Measurements from ENCODE around the gene PRKCH.

PRKCH gene

DNA sequence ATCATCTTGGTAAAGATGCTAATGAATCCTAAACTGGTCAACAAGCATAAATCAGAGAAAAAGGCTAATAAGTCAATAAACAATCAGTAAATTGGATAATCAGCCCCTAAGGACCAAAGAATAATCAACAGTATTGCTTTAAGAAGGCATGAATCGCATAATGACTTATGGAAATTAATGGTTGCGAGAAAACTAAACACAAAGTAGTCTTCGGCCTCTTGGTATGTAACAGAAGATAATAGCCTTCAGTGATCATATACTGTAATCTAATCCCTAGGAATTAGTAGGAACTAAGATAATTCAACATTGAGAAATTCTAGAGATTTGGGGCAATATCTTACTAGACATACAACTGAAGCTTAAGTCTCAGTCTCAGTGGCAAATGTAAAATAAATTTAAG is 122.1 kb downstream of the PRKCH start:
- ATAC-seq: no peak
- TF ChIP-seq ZNF8 (CRISPR knock-in tag; IDR thresholded peaks at IDR 0.05) (no peak), SNAI2 (CRISPR knock-in tag; IDR thresholded peaks at IDR 0.05) (no peak), ZC3H10 (CRISPR knock-in tag; IDR thresholded peaks at IDR 0.05) (no peak), TOX (CRISPR knock-in tag; IDR thresholded peaks at IDR 0.05; ENCODE audit: borderline replicate concordance) (no peak), ARNTL (CRISPR knock-in tag; IDR thresholded peaks at IDR 0.05; ENCODE audit: borderline replicate concordance, low read depth) (no peak)
- TF ChIP-seq, protein P1, sequence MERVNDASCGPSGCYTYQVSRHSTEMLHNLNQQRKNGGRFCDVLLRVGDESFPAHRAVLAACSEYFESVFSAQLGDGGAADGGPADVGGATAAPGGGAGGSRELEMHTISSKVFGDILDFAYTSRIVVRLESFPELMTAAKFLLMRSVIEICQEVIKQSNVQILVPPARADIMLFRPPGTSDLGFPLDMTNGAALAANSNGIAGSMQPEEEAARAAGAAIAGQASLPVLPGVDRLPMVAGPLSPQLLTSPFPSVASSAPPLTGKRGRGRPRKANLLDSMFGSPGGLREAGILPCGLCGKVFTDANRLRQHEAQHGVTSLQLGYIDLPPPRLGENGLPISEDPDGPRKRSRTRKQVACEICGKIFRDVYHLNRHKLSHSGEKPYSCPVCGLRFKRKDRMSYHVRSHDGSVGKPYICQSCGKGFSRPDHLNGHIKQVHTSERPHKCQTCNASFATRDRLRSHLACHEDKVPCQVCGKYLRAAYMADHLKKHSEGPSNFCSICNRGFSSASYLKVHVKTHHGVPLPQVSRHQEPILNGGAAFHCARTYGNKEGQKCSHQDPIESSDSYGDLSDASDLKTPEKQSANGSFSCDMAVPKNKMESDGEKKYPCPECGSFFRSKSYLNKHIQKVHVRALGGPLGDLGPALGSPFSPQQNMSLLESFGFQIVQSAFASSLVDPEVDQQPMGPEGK (CRISPR knock-in tag; IDR thresholded peaks at IDR 0.05; ENCODE audit: borderline replicate concordance): no peak
- TF ChIP-seq, protein P2, sequence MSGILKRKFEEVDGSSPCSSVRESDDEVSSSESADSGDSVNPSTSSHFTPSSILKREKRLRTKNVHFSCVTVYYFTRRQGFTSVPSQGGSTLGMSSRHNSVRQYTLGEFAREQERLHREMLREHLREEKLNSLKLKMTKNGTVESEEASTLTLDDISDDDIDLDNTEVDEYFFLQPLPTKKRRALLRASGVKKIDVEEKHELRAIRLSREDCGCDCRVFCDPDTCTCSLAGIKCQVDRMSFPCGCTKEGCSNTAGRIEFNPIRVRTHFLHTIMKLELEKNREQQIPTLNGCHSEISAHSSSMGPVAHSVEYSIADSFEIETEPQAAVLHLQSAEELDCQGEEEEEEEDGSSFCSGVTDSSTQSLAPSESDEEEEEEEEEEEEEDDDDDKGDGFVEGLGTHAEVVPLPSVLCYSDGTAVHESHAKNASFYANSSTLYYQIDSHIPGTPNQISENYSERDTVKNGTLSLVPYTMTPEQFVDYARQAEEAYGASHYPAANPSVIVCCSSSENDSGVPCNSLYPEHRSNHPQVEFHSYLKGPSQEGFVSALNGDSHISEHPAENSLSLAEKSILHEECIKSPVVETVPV (CRISPR knock-in tag; IDR thresholded peaks at IDR 0.05): no peak

DNA sequence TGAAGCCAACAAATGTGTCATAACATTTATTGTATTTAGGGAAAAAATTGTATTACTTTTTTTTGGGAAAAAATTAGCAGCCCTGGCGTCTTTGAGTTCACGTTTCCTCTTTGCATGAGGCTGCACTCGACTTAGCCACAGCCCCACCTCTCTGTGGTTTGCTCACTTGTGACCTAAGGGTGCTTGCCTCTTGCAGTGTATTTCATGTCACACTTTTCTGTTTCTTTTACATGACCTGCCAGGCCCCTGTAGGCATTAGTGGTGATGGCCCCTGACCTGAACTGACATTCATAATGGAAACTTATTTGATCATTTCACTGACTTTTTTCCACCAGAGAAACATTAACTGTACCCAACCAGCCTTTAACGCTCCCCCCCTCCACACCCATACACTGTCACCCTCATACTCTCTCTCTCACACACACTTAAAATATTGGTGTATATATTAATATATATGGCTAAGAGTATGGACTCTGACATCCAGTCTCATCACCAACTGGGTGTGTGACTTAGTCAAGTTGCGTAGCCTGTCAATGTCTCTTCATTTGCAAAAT is 122.9 kb downstream of the PRKCH start:
- ATAC-seq: no peak
- TF ChIP-seq ZC3H10 (CRISPR knock-in tag; IDR thresholded peaks at IDR 0.05): no peak
- TF ChIP-seq ZNF565 (CRISPR knock-in tag; conservative IDR thresholded peaks at IDR 0.05; ENCODE audit: low read depth): no peak
- TF ChIP-seq ARNTL (CRISPR knock-in tag; IDR thresholded peaks at IDR 0.05; ENCODE audit: borderline replicate concordance, low read depth): no peak
- TF ChIP-seq TCF4 (CRISPR knock-in tag; IDR thresholded peaks at IDR 0.05; ENCODE audit: borderline replicate concordance): no peak
- no peak for TF ChIP-seq CSDC2 (CRISPR knock-in tag; IDR thresholded peaks at IDR 0.05)
- TF ChIP-seq, protein P1 (CRISPR knock-in tag; IDR thresholded peaks at IDR 0.05; ENCODE audit: borderline replicate concordance): no peak
- no peak for TF ChIP-seq RARB (CRISPR knock-in tag; IDR thresholded peaks at IDR 0.05)
- TF ChIP-seq, protein P2 (CRISPR knock-in tag; IDR thresholded peaks at IDR 0.05): no peak
- no peak for TF ChIP-seq ZNF8 (CRISPR knock-in tag; IDR thresholded peaks at IDR 0.05)
- TF ChIP-seq TOX (CRISPR knock-in tag; IDR thresholded peaks at IDR 0.05; ENCODE audit: borderline replicate concordance): no peak
- no peak for TF ChIP-seq ZFP30 (CRISPR knock-in tag; IDR thresholded peaks at IDR 0.05)
- no peak for TF ChIP-seq ISL1 (CRISPR knock-in tag; IDR thresholded peaks at IDR 0.05)
- no peak for TF ChIP-seq ESRRG (CRISPR knock-in tag; IDR thresholded peaks at IDR 0.05)
- no peak for TF ChIP-seq SNAI2 (CRISPR knock-in tag; IDR thresholded peaks at IDR 0.05)

DNA sequence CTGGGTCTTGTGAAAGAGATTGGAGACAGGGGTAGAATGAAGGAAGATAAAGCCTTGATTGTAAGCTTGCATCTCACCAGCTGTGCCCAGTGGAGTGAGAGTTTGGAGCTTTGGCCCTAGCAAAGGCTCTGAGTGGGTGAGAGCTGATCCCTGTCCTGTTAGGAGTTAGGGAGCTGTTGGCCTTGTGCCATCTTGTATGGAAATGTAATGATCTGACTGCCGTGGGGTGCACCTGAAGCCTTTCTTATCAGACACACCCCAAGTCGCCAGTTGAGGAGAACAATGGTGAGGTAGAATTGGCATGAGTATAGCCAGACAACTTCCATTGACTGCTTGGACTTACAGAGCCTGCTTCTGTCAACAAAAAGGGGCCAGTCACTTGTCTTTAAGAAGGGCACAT is 130.1 kb downstream of the PRKCH start:
- TF ChIP-seq ARNTL (CRISPR knock-in tag; IDR thresholded peaks at IDR 0.05; ENCODE audit: borderline replicate concordance, low read depth) (no peak), ZFP30 (CRISPR knock-in tag; IDR thresholded peaks at IDR 0.05) (no peak)

DNA sequence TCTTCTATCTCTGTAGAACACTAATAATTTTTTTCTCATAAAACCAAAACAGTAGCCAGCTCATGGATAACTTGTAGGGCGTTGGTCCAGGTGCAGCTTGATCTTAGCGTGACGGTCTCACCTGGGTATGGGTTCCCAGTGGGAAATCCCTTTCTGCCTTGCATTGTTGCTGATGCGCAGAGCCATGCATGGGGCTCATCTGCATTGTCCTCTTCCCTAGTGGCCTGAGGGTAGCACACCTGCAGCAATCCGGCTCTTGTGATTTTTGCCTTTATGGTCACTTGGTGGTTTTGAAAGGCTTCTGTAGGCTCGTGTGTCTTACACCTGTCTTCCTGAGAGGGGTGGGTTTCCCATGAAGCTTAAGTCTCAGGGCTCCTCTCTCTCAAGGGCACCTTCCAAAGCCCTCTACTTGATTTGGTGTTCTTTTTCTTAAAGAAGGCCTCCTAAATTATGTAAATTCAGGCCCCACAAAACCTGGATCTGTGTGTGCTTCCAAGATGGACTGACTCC is 130.6 kb downstream of the PRKCH start:
- no peak for ATAC-seq
- TF ChIP-seq RARB (CRISPR knock-in tag; IDR thresholded peaks at IDR 0.05): no peak

More for the DNA sequence above, 130.1 kb downstream of the PRKCH start:
- no peak for ATAC-seq

DNA sequence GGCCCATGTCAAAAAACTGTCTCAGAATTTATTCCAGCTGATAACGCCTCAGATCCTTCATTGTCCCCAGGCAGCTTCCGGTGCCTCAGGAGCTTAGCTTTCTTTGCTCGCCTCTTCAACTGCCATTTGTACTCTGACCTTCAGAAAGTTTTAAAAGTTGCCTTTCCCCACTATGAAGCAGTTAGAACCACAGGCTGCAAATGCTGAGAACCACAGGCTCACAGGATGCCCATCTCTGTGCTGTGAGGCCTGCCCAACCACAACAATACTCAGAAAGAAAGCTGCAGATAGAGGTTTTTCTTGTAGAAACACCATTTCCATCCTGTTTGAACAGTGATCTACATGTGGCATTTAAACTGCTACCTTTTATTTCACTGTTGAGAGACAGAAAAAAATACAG is 131.1 kb downstream of the PRKCH start:
- ATAC-seq: no peak
- TF ChIP-seq ZNF8 (CRISPR knock-in tag; IDR thresholded peaks at IDR 0.05) (no peak), ZC3H10 (CRISPR knock-in tag; IDR thresholded peaks at IDR 0.05) (no peak), ZNF70 (CRISPR knock-in tag; IDR thresholded peaks at IDR 0.05) (no peak), ZNF565 (CRISPR knock-in tag; conservative IDR thresholded peaks at IDR 0.05; ENCODE audit: low read depth) (no peak), ZFP30 (CRISPR knock-in tag; IDR thresholded peaks at IDR 0.05) (no peak), TCF4 (CRISPR knock-in tag; IDR thresholded peaks at IDR 0.05; ENCODE audit: borderline replicate concordance) (no peak), TOX (CRISPR knock-in tag; IDR thresholded peaks at IDR 0.05; ENCODE audit: borderline replicate concordance) (no peak)
- TF ChIP-seq, protein P3, sequence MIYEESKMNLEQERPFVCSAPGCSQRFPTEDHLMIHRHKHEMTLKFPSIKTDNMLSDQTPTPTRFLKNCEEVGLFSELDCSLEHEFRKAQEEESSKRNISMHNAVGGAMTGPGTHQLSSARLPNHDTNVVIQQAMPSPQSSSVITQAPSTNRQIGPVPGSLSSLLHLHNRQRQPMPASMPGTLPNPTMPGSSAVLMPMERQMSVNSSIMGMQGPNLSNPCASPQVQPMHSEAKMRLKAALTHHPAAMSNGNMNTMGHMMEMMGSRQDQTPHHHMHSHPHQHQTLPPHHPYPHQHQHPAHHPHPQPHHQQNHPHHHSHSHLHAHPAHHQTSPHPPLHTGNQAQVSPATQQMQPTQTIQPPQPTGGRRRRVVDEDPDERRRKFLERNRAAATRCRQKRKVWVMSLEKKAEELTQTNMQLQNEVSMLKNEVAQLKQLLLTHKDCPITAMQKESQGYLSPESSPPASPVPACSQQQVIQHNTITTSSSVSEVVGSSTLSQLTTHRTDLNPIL (CRISPR knock-in tag; IDR thresholded peaks at IDR 0.05; ENCODE audit: low read depth): no peak

Data from SK-N-SH treated with all-trans-retinoic acid at 6 μM for 48 hours (cell line).